HCT116 (cell line): ENCODE measurements around the gene ZRANB1. TPM values are rescaled to one million over a fixed set of nuclear protein-coding genes. Genes with fewer than 3 reads are reported as not detected.
A peak's percentile ranks its signal among the peaks of the same experiment; 100 is the strongest.

ENCODE experiments used
- ATAC-seq: fragments of 200-7000 bp; cut with Tn5 transposase; 2 replicates; pipeline ENCODE4 v1.9.1; 2020; ENCODE audit warnings: mild to moderate bottlenecking, moderate library complexity
- BruUV-seq: library from RNA; stranded (reverse); fragments of 400-500 nt; replicated peaks from 2 replicates; lab custom pipeline; 2021; lab: Mats Ljungman, UMichigan
- CTCF ChIA-PET: fragments of 300-600 bp; sonication (Branson Sonifier 250); formaldehyde crosslinking; loops from one replicate; lab custom pipeline; 2021; ENCODE audit warnings: antibody characterized with exemption; lab: Charles Lee
- POLR2A ChIA-PET: fragments of 300-600, 350-600 bp; sonication (Branson Sonifier 250); formaldehyde crosslinking; loops from one replicate; lab custom pipeline; 2021; ENCODE audit warnings: antibody characterized with exemption; lab: Charles Lee
- RAD21 ChIA-PET, 2 experiments: fragments of 300-600 bp; sonication (Branson Sonifier 250); formaldehyde crosslinking; loops; one replicate each; lab custom pipeline; 2023; ENCODE audit warnings: low total read pairs in 2 of 2; ENCODE audit not compliant: uncharacterized antibody in 2 of 2, unreplicated experiment in 2 of 2, low non-redundant PET in 1 of 2; lab: Charles Lee
- DNase-seq: peaks from one replicate; pipeline ENCODE4 v3.0.0-alpha.2; 2010; ENCODE audit warnings: low read depth, low spot score
- H2AFZ ChIP-seq: fragments of 200-600 bp; shearing (Covaris generic), sonication (generic); 2 replicates; pipeline ENCODE4 v1.6.1; 2017; ENCODE audit warnings: low read depth, mixed run types, mixed read lengths, antibody characterized with exemption, low read length; ENCODE audit not compliant: poor library complexity, severe bottlenecking
- H3K27ac ChIP-seq: 2 replicates; pipeline ENCODE4 v1.5.1; 2012; ENCODE audit warnings: low read depth, low read length
- H3K27me3 ChIP-seq: fragments of 200-600 bp; sonication (generic); 2 replicates; pipeline ENCODE4 v1.6.1; 2016; ENCODE audit warnings: mixed run types, low read length, mixed read lengths; ENCODE audit not compliant: insufficient read depth
- H3K36me3 ChIP-seq, 2 experiments: fragments of 200-500 bp in 1 of 2; fragments of 200-600 bp in 1 of 2; sonication (Bioruptor generic) in 1 of 2; sonication (generic) in 1 of 2; 2 replicates each; pipeline versions ENCODE4 v1.5.1 to v1.6.1; 2014 to 2016; ENCODE audit warnings: low read length in 2 of 2, inconsistent platforms in 1 of 2, mixed read lengths in 1 of 2, mixed run types in 1 of 2; ENCODE audit not compliant: insufficient read depth in 2 of 2, control insufficient read depth in 1 of 2
- H3K4me1 ChIP-seq, 2 experiments: fragments of 200-600 bp in 1 of 2; sonication (generic) in 1 of 2; 2 replicates each; pipeline versions ENCODE4 v1.5.1 to v1.6.1; 2012 to 2017; ENCODE audit warnings: low read length in 2 of 2, inconsistent platforms in 1 of 2, mild to moderate bottlenecking in 1 of 2, mixed read lengths in 1 of 2, mixed run types in 1 of 2, moderate library complexity in 1 of 2; ENCODE audit not compliant: insufficient read depth in 2 of 2, control insufficient read depth in 1 of 2
- H3K4me2 ChIP-seq: fragments of 200-600 bp; sonication (generic); 2 replicates; pipeline ENCODE4 v1.6.1; 2017; ENCODE audit warnings: mixed run types, low read length, mixed read lengths
- H3K4me3 ChIP-seq, 2 experiments: fragments of 200-600 bp in 1 of 2; sonication (generic) in 1 of 2; replicated peaks in 1 of 2; 2 replicates each; pipeline ENCODE4 v1.5.1; 2011 to 2016; ENCODE audit warnings: low read length in 2 of 2, control low read depth in 1 of 2, low read depth in 1 of 2, mild to moderate bottlenecking in 1 of 2, mixed read lengths in 1 of 2, mixed run types in 1 of 2
- H3K79me2 ChIP-seq: fragments of 200-600 bp; sonication (generic); 2 replicates; pipeline ENCODE4 v1.6.1; 2017; ENCODE audit warnings: mild to moderate bottlenecking, mixed run types, low read length, moderate library complexity, mixed read lengths; ENCODE audit not compliant: insufficient read depth
- H3K9ac ChIP-seq: fragments of 200-600 bp; sonication (generic); 2 replicates; pipeline ENCODE4 v1.6.1; 2016; ENCODE audit warnings: low read length, mixed read lengths
- H3K9me2 ChIP-seq: fragments of 200-600 bp; sonication (generic), shearing (Covaris generic); 2 replicates; pipeline ENCODE4 v1.6.1; 2017; ENCODE audit warnings: mixed run types, mild to moderate bottlenecking, moderate library complexity; ENCODE audit not compliant: insufficient read depth
- H3K9me3 ChIP-seq, 2 experiments: fragments of 200-500 bp in 1 of 2; fragments of 200-600 bp in 1 of 2; sonication (Bioruptor generic) in 1 of 2; sonication (generic) in 1 of 2; 2 replicates each; pipeline ENCODE4 v1.6.1; 2014 to 2017; ENCODE audit warnings: low read length in 2 of 2, mixed read lengths in 2 of 2, inconsistent platforms in 1 of 2, low read depth in 1 of 2, mild to moderate bottlenecking in 1 of 2, mixed run types in 1 of 2, moderate library complexity in 1 of 2; ENCODE audit not compliant: control insufficient read depth in 1 of 2, insufficient read depth in 1 of 2
- H4K20me1 ChIP-seq: fragments of 200-600 bp; sonication (generic), shearing (Covaris generic); 2 replicates; pipeline ENCODE4 v1.6.1; 2017; ENCODE audit warnings: mixed run types, mild to moderate bottlenecking, moderate library complexity; ENCODE audit not compliant: insufficient read depth
- POLR2AphosphoS5 ChIP-seq: IDR thresholded peaks from 2 replicates; pipeline ENCODE4 v1.6.1; 2011; ENCODE audit warnings: mild to moderate bottlenecking, low read depth, low read length, moderate library complexity
- intact Hi-C: fragments of 100-400 bp; cut with micrococcal nuclease; formaldehyde crosslinking; loops from 2 replicates; pipeline ENCODE4 v1.10.0; 2022
- total RNA-seq: library from RNA; stranded (reverse); gene quantifications from one replicate; pipeline ENCODE4 v1.2.1, GENCODE V29; 2021; ENCODE audit not compliant: unreplicated experiment
- TF ChIP-seq, protein P1 (sequence below): IDR thresholded peaks from 2 replicates; pipeline ENCODE4 v1.6.1; 2012; ENCODE audit warnings: low read depth

Gene ZRANB1
- total RNA-seq, 1 experiment from 2014 or later: 23.9 TPM

DNA sequence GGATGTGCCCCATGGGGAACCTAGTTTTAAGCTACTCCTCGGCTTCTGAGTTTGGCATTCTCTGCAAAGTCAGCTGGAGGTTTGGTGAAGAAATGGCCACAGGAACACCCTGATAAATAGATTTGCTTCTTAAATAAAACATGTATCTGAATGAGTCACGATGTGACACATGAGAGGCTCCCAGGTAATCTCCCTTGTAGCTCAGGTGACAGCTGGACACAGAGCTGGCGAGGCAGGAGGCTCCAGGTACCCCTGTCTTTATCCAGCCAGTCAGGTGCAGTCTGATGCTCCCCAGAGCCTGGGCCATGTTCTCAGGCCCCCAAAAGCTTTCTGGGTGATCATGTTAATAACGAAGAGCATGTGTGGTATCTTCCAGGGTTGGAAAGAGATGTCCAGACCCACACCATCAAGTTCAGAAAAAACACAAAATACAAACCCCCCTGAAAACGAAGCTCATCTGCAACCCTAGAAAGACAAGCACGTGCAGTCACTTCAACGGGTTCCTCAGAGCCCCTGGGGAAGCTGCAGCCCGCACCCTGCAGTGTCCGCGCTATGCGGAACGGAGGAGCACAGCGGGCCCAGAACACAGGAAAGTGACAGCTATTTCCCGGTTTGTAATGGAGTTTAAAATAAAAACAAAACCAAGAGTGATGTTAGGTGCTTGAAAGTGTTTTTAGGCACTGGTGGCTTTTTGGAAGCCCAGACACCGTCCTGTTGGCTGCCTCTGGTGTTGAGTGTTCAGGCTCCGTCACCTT is 69.4 kb downstream of the ZRANB1 start:
- Histone ChIP-seq H3K79me2 (peaks cover 74% of the 10 kb centered on the region), H3K36me3 (no peaks in the 10 kb centered on the region), H3K4me2 (no peak overlapping the region), H3K4me1 (0 out of 4 replicates have a peak, but pooled peaks cover 0 to 4% of the 10 kb centered on the region in 2 experiments), H3K4me3 (no peak overlapping the region), H3K9me2 (no peaks in the 10 kb centered on the region), H2AFZ (no peak overlapping the region), H3K9me3 (no peaks in the 10 kb centered on the region), H3K9ac (no peak overlapping the region), H3K27me3 (no peaks in the 10 kb centered on the region), H3K27ac (no peak overlapping the region), H4K20me1 (peaks cover 9% of the 10 kb centered on the region; the same call in 1 of the 2 replicates)
- RAD21 ChIA-PET: no interaction called here
- POLR2A ChIA-PET: interaction anchor here (0.7 kb wide), 1 partner anchor 11 kb away, joined by 3 read pairs; no protein-coding TSS in a partner anchor
- BruUV-seq: no TSS peak
- ATAC-seq (no peak), DNase-seq (no peak)
- CTCF ChIA-PET: no interaction called here
- TF ChIP-seq POLR2AphosphoS5: 0 out of 2 replicates have a peak, but pooled peaks have one; percentile 12
- TF ChIP-seq, protein P1, sequence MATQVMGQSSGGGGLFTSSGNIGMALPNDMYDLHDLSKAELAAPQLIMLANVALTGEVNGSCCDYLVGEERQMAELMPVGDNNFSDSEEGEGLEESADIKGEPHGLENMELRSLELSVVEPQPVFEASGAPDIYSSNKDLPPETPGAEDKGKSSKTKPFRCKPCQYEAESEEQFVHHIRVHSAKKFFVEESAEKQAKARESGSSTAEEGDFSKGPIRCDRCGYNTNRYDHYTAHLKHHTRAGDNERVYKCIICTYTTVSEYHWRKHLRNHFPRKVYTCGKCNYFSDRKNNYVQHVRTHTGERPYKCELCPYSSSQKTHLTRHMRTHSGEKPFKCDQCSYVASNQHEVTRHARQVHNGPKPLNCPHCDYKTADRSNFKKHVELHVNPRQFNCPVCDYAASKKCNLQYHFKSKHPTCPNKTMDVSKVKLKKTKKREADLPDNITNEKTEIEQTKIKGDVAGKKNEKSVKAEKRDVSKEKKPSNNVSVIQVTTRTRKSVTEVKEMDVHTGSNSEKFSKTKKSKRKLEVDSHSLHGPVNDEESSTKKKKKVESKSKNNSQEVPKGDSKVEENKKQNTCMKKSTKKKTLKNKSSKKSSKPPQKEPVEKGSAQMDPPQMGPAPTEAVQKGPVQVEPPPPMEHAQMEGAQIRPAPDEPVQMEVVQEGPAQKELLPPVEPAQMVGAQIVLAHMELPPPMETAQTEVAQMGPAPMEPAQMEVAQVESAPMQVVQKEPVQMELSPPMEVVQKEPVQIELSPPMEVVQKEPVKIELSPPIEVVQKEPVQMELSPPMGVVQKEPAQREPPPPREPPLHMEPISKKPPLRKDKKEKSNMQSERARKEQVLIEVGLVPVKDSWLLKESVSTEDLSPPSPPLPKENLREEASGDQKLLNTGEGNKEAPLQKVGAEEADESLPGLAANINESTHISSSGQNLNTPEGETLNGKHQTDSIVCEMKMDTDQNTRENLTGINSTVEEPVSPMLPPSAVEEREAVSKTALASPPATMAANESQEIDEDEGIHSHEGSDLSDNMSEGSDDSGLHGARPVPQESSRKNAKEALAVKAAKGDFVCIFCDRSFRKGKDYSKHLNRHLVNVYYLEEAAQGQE: no peak
- intact Hi-C loops: no loop called here
